HG03025 (cell line): Measurements from ENCODE around the gene KCTD15.
"Not testable (repeated sequence)": the region's sequence is repeated elsewhere in the genome, so short reads cannot be mapped to it uniquely, and the experiment has no call there.

Experiments used
- ATAC-seq: cut with Tn5 transposase; IDR thresholded peaks from one replicate; pipeline ENCODE4 v1.9.1; 2021; ENCODE audit warnings: mild to moderate bottlenecking, moderate library complexity; ENCODE audit not compliant: unreplicated experiment, low FRiP score

KCTD15 gene

GRCh38 chr19:33812388-33813330 lies 16.0 kb downstream of the KCTD15 start:
- no peak for ATAC-seq

GRCh38 chr19:33813391-33814101 lies 16.9 kb downstream of the KCTD15 start:
- ATAC-seq: no peak

- ATAC-seq: no peak
Measured at GRCh38 chr19:33814181-33815165, 17.8 kb downstream of the KCTD15 start.

- no peak for ATAC-seq
Measured at GRCh38 chr19:33815380-33816340, 19.0 kb downstream of the KCTD15 start.

- ATAC-seq: no peak
Measured at GRCh38 chr19:33818411-33818810, 21.7 kb downstream of the KCTD15 start.

GRCh38 chr19:33819078-33819477 lies 22.4 kb downstream of the KCTD15 start:
- not testable (repeated sequence) for ATAC-seq

GRCh38 chr19:33819506-33819879 lies 22.8 kb downstream of the KCTD15 start:
- ATAC-seq: no peak

- no peak for ATAC-seq
Measured at GRCh38 chr19:33819880-33820781, 23.5 kb downstream of the KCTD15 start.

- no peak for ATAC-seq
Measured at GRCh38 chr19:33821871-33822270, 25.2 kb downstream of the KCTD15 start.

GRCh38 chr19:33823341-33823740 lies 26.7 kb downstream of the KCTD15 start:
- no peak for ATAC-seq

- ATAC-seq: no peak
Measured at GRCh38 chr19:33825556-33825955, 28.9 kb downstream of the KCTD15 start.

GRCh38 chr19:33826521-33826920 lies 29.9 kb downstream of the KCTD15 start:
- ATAC-seq: no peak

GRCh38 chr19:33828266-33829075 lies 31.8 kb downstream of the KCTD15 start:
- ATAC-seq: no peak

- no peak for ATAC-seq
Measured at GRCh38 chr19:33830264-33830663, 33.6 kb downstream of the KCTD15 start.

- ATAC-seq: no peak
Measured at GRCh38 chr19:33831825-33832224, 35.2 kb downstream of the KCTD15 start.

- ATAC-seq: no peak
Measured at GRCh38 chr19:33832633-33833032, 36.0 kb downstream of the KCTD15 start.

- ATAC-seq: no peak
Measured at GRCh38 chr19:33840382-33840781, 43.7 kb downstream of the KCTD15 start.

- no peak for ATAC-seq
Measured at GRCh38 chr19:33840783-33841182, 44.1 kb downstream of the KCTD15 start.
